NT2/D1 (cell line): ENCODE results near the gene BNC1.

Experiments
- DNase-seq: peaks from one replicate; pipeline ENCODE4 v3.0.0-alpha.2; 2011; ENCODE audit warnings: low read depth, low spot score
- H3K27me3 ChIP-seq: 2 replicates; pipeline ENCODE4 v1.6.0; 2011; ENCODE audit warnings: mild to moderate bottlenecking; ENCODE audit not compliant: insufficient read length, insufficient read depth
- H3K36me3 ChIP-seq: 2 replicates; pipeline ENCODE4 v1.6.1; 2011; ENCODE audit warnings: mild to moderate bottlenecking, low read length, mixed read lengths; ENCODE audit not compliant: insufficient read depth, insufficient read length
- H3K4me1 ChIP-seq: 2 replicates; pipeline ENCODE4 v1.5.1; 2011; ENCODE audit not compliant: insufficient read depth, insufficient read length
- H3K4me3 ChIP-seq: 2 replicates; pipeline ENCODE4 v1.5.1; 2011; ENCODE audit warnings: low read depth; ENCODE audit not compliant: insufficient read length
- H3K9ac ChIP-seq: 2 replicates; pipeline ENCODE4 v1.6.0; 2011; ENCODE audit warnings: low read depth; ENCODE audit not compliant: insufficient read length
- H3K9me3 ChIP-seq: 2 replicates; pipeline ENCODE4 v1.5.1; 2011; ENCODE audit warnings: mild to moderate bottlenecking, low read length; ENCODE audit not compliant: insufficient read depth
- SUZ12 ChIP-seq: IDR thresholded peaks from 2 replicates; pipeline ENCODE4 v1.6.1; 2011; ENCODE audit not compliant: insufficient read length, insufficient read depth; ENCODE audit errors: extremely low read depth
- YY1 ChIP-seq: IDR thresholded peaks from 2 replicates; pipeline ENCODE4 v1.6.1; 2011; ENCODE audit not compliant: insufficient read length, insufficient read depth
- ZNF274 ChIP-seq: IDR thresholded peaks from 2 replicates; pipeline ENCODE4 v1.6.1; 2011; ENCODE audit warnings: mild to moderate bottlenecking, low read depth, low read length

BNC1 gene

GRCh38 chr15:83290236-83290635, 5.8 kb upstream of the BNC1 start:
- Histone ChIP-seq H3K4me1 (peaks cover 12% of the 10 kb centered on the region), H3K9ac (no peak overlapping the region), H3K9me3 (no peaks in the 10 kb centered on the region), H3K4me3 (no peak overlapping the region), H3K27me3 (peaks cover 15% of the 10 kb centered on the region), H3K36me3 (no peaks in the 10 kb centered on the region)
- no peak for DNase-seq
- TF ChIP-seq YY1 (no peak), ZNF274 (no peak), SUZ12 (no peak)

- no peaks in the 10 kb centered on the region for H3K9me3 ChIP-seq
- H3K4me1 ChIP-seq = peaks cover 12% of the 10 kb centered on the region
- no peak overlapping the region for H3K9ac ChIP-seq
- no peak overlapping the region for H3K4me3 ChIP-seq
- peaks cover 24% of the 10 kb centered on the region for H3K27me3 ChIP-seq
- TF ChIP-seq YY1 (no peak), ZNF274 (no peak), SUZ12 (no peak)
- no peak for DNase-seq
- no peaks in the 10 kb centered on the region for H3K36me3 ChIP-seq
Observed at GRCh38 chr15:83289160-83289559, 4.7 kb upstream of the BNC1 start.

GRCh38 chr15:83288381-83288801, 3.9 kb upstream of the BNC1 start:
- no peak for DNase-seq
- H3K4me1 ChIP-seq = peaks cover 12% of the 10 kb centered on the region

GRCh38 chr15:83287541-83288027, 3.1 kb upstream of the BNC1 start:
- H3K9ac ChIP-seq = no peak overlapping the region
- H3K27me3 ChIP-seq = peaks cover 38% of the 10 kb centered on the region
- no peaks in the 10 kb centered on the region for H3K9me3 ChIP-seq
- peaks cover 12% of the 10 kb centered on the region for H3K4me1 ChIP-seq
- no peak for DNase-seq
- no peak overlapping the region for H3K4me3 ChIP-seq
- H3K36me3 ChIP-seq = no peaks in the 10 kb centered on the region
- TF ChIP-seq YY1 (no peak), SUZ12 (no peak), ZNF274 (no peak)

More at GRCh38 chr15:83288381-83288801, 3.9 kb upstream of the BNC1 start:
- no peak for TF ChIP-seq SUZ12
- TF ChIP-seq ZNF274 = no peak
- no peak for TF ChIP-seq YY1
- H3K4me3 ChIP-seq = no peak overlapping the region
- no peaks in the 10 kb centered on the region for H3K36me3 ChIP-seq
- H3K9me3 ChIP-seq = no peaks in the 10 kb centered on the region
- no peak overlapping the region for H3K9ac ChIP-seq
- peaks cover 31% of the 10 kb centered on the region for H3K27me3 ChIP-seq

- H3K27me3 ChIP-seq = peaks cover 53% of the 10 kb centered on the region
- peaks cover 4% of the 10 kb centered on the region for H3K36me3 ChIP-seq
- peaks cover 12% of the 10 kb centered on the region for H3K4me1 ChIP-seq
- H3K9me3 ChIP-seq = no peaks in the 10 kb centered on the region
- TF ChIP-seq ZNF274 = no peak
- peak; percentile 51 for TF ChIP-seq SUZ12
- DNase-seq = no peak
- H3K9ac ChIP-seq = no peak overlapping the region
- H3K4me3 ChIP-seq = no peak overlapping the region
Observed at GRCh38 chr15:83285979-83286553, 1.6 kb upstream of the BNC1 start.

- DNase-seq = no peak
- peaks cover 4% of the 10 kb centered on the region for H3K36me3 ChIP-seq
Observed at GRCh38 chr15:83285284-83285978, 967 bp upstream of the BNC1 start.

GRCh38 chr15:83283813-83284558, 478 bp downstream of the BNC1 start:
- peaks cover 9% of the 10 kb centered on the region for H3K36me3 ChIP-seq
- H3K9me3 ChIP-seq = no peaks in the 10 kb centered on the region
- no peak for DNase-seq
- peaks cover 12% of the 10 kb centered on the region for H3K4me1 ChIP-seq
- H3K27me3 ChIP-seq = peaks cover 69% of the 10 kb centered on the region
- no peak for TF ChIP-seq YY1
- peak overlapping the region; percentile 78 for H3K9ac ChIP-seq
- peak overlapping the region; percentile 57 for H3K4me3 ChIP-seq

More at GRCh38 chr15:83285284-83285978, 967 bp upstream of the BNC1 start:
- TF ChIP-seq ZNF274 (no peak), SUZ12 (peak; percentile 73)
- Histone ChIP-seq H3K9ac (peak overlapping the region; percentile 50), H3K27me3 (peaks cover 59% of the 10 kb centered on the region), H3K9me3 (no peaks in the 10 kb centered on the region), H3K4me1 (peaks cover 12% of the 10 kb centered on the region), H3K4me3 (peak overlapping the region; percentile 45)
